GM18511 (cell line): ENCODE data around the gene CAPG.
A peak's percentile ranks its signal among the peaks of the same experiment; 100 is the strongest.
"Not testable (repeated sequence)": the region's sequence is repeated elsewhere in the genome, so short reads cannot be mapped to it uniquely, and the experiment has no call there.

Experiments used
- ATAC-seq: cut with Tn5 transposase; IDR thresholded peaks from one replicate; pipeline ENCODE4 v1.9.1; 2021; ENCODE audit warnings: mild to moderate bottlenecking, moderate library complexity; ENCODE audit not compliant: unreplicated experiment

The CAPG gene

DNA sequence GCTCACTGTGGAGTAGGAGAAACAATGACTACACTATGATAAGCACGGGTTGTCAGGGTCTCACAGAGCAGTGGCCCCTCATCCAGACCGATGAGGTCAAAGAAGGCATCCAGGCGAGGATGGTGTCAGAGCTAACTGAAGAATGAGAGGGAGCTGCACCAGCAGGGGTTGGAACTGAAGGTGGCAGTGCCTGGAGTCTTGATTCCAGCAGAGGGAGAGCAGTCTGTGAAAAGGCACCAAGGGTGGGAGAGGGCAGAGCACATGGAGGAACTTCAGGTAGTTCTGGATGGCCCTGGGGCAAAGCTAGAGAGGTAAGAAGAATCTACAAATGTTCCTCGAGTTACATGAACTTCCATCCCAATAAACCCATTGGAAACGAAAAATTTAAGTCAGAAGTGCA lies 43.0 kb downstream of the CAPG start:
- ATAC-seq, result no peak

GRCh38 chr2:85362653-85363387 lies 47.3 kb downstream of the CAPG start:
- not testable (repeated sequence) for ATAC-seq

DNA sequence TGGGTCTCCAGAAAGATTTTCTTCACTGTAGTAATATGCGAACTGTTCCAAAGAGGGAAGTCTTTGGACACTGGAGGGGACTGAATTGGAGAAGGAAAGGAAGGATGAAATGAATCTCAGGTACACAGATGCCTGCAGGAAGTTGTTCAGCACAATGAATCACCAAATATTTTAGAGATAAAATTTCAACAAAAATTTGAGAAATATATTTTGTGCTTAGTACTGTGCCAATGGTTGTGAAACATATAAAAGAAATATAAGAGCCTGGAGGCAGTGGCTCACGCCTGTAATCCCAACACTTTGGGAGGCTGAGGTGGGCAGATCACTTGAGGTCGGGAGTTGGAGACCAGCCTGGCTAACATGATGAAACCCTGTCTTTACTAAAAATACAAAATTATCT lies 52.4 kb downstream of the CAPG start:
- no peak for ATAC-seq

DNA sequence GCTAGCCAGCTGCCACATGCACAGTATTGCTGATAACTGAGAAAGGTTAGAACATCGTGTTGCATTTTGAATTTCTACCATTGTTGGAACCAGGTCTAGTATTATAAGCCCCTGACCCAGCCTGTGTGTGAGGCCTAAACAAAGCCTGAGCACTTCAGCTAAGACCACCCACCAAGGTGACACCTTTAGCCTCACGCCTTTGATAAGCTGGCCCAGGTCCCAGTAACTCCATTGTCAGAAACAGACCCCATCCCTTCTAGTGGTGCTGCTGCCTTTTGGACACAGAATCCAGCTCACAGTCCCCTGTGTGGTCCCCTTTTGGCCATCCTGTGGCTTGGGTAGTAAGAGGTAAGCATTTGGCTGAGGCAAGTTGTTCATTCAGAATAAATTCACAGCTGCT lies 54.0 kb downstream of the CAPG start:
- ATAC-seq, result no peak

GRCh38 chr2:85355521-85355920 lies 54.6 kb downstream of the CAPG start:
- no peak for ATAC-seq

GRCh38 chr2:85355073-85355410 lies 55.1 kb downstream of the CAPG start:
- ATAC-seq, result peak; percentile 24

- ATAC-seq, result peak; percentile 98
Measured at GRCh38 chr2:85354286-85355072, 55.7 kb downstream of the CAPG start, which contains the start of the genes ELMOD3 and RETSAT. TSS of gene ELMOD3 (plus strand) at chr2:85354769. CDS start at chr2:85357199, 2,430 bp downstream. TSS of gene RETSAT (minus strand) at chr2:85354528. CDS start at chr2:85354507, 21 bp downstream.

- ATAC-seq, result peak; percentile 4
Measured at GRCh38 chr2:85353876-85354285, 56.3 kb downstream of the CAPG start.

- ATAC-seq, result no peak
Measured at GRCh38 chr2:85347599-85347998, 62.6 kb downstream of the CAPG start.
